Astrocyte of the cerebellum (primary cell): ENCODE results near the gene FGF2.

Source experiments
- DNase-seq: peaks from one replicate; pipeline ENCODE4 v3.0.0-alpha.2; 2011; ENCODE audit warnings: low read depth
- H3K4me3 ChIP-seq: 2 replicates; pipeline ENCODE4 v1.5.1; 2011; ENCODE audit warnings: mild to moderate bottlenecking, low read depth, low read length, moderate library complexity
- CTCF ChIP-seq: IDR thresholded peaks from 2 replicates; pipeline ENCODE4 v1.5.1; 2012; ENCODE audit warnings: low read length, low read depth, moderate library complexity, mild to moderate bottlenecking; ENCODE audit errors: missing control alignments
- in situ Hi-C: cut with HindIII; loops from 2 replicates; pipeline ENCODE4 v1.10.0; 2017; ENCODE audit warnings: low sequenced_read_pairs

Gene FGF2

GRCh38 chr4:122906859-122907305 is 80.3 kb downstream of the FGF2 start:
- no peak for DNase-seq
- no peak for TF ChIP-seq CTCF
- in situ Hi-C loops = no loop called here
- no peak overlapping the region for H3K4me3 ChIP-seq

GRCh38 chr4:122908223-122908622 is 81.6 kb downstream of the FGF2 start:
- in situ Hi-C loops = no loop called here
- TF ChIP-seq CTCF = no peak
- no peak for DNase-seq
- H3K4me3 ChIP-seq = no peak overlapping the region

- H3K4me3 ChIP-seq = no peak overlapping the region
- TF ChIP-seq CTCF = no peak
- DNase-seq = no peak
- in situ Hi-C loops = no loop called here
Observed at GRCh38 chr4:122909683-122910082, 83.1 kb downstream of the FGF2 start.

- no peak for TF ChIP-seq CTCF
- in situ Hi-C loops = no loop called here
- no peak overlapping the region for H3K4me3 ChIP-seq
- DNase-seq = no peak
Observed at GRCh38 chr4:122911588-122911987, 85.0 kb downstream of the FGF2 start.

- in situ Hi-C loops = no loop called here
- no peak for DNase-seq
- no peak overlapping the region for H3K4me3 ChIP-seq
- TF ChIP-seq CTCF = no peak
Observed at GRCh38 chr4:122912810-122913575, 86.4 kb downstream of the FGF2 start.

GRCh38 chr4:122914292-122914904 is 87.8 kb downstream of the FGF2 start:
- in situ Hi-C loops = no loop called here
- DNase-seq = no peak

More at GRCh38 chr4:122914292-122914904, 87.8 kb downstream of the FGF2 start:
- peak; percentile 46 for TF ChIP-seq CTCF
- H3K4me3 ChIP-seq = no peak overlapping the region
